NCI-H774 (cell line): Measurements from ENCODE around the gene POU3F3.

Source experiments
- DNase-seq: peaks from one replicate; lab custom pipeline; 2025; lab: John Stamatoyannopoulos, UW

Gene POU3F3

DNA sequence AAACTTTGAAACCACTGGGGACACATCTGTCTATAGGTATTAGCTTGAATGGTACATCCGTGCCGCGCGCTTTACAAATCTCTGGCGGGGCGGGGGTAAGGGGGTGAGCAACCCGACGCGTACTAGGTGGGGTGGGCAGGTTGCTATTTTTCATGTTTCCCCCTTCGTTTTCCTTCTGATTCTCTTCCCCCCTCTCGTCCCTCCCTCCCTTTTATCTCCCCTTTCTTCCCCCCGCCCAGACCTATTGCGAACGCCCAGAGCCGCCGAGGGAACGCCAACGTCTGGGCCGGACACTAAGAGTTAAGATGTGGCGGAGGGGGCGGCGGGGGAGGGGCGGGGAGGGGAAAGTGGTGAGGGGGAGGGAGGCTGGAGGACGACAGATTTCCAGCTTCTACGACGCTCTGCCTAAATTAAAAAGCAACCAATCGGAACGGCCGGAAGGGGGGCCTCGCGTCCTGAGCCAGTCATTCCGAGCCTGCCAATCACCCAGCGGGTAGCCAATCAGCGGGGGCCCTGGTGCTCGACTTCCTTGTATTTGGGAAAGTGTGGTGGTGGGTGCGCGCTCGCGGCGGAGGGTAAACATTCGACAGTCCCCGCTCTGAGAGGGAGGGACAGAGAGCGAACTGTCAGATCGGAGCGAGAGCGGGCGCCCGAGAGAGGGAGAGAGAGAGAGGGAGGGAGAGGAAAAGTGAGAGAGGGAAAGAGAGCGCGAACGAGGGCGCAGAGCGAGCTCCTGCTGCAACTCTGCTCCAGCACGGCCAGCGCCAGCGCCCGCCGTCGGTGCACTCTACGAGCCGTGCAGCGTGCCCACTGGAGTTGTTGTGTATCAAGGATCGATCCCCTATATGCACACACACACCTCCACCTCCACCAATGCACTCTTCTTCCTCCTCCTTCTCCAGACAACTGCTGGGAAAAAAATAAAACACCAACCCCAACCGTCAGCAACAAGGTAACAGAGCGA lies at the start of gene POU3F3:
TSS of gene POU3F3 (plus strand) at position 582 of the 964 bp plus-strand sequence. CDS start 1,396 bp downstream, outside the sequence.
- DNase-seq, result peak; percentile 83

DNA sequence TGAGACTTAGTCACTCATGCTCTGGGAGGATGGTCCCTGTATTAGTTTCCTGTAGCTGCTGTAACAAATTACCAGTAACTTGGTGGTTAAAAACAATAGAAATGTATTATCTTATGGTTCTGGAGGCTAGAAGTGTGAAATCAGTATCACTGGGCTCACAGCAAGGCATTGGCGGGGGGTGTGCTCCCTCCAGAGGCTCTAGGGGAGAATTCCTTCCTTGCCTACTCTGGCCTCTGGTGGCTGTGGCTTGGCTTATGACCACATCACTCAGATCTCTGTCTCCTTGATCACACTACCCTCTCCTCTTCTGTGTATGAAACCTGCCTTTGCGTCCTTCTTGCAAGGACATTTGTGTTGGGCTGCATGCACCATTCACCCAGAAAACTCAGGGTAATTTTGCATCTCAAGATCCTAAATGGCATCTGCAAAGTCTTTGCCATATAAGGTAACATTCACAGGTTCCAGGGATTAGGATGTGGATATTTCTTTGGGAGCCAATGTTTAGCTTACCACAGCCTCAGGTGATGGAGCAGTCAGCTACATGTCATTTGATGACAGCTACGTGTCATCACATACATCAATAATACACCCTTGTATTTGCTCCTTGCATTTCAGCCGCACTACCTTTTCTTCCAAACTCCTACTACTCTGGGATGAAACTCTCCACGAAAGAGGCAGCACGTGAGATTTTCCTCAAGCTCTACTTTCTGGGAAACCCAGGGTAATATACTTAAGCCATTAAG lies 49.6 kb upstream of the POU3F3 start:
- no peak for DNase-seq

DNA sequence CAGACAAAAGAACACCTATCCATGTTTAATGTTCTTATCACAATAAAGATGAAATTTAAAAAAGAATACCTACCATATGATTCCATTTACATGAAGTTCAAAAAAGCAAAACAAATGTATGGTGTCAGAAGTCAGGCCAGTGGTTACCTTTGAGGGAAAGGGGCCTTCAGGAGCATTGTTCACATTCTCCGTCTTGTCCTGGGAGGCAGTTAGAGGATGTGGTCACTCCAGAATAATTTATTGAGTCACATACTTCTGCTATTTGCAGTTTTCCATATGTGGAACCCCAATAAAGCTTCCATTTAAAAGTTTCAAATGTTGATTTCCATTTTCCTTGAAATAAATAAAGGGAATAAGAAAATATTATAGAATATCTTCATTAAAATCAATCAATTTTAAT lies 41.6 kb upstream of the POU3F3 start:
- DNase-seq, result no peak

DNA sequence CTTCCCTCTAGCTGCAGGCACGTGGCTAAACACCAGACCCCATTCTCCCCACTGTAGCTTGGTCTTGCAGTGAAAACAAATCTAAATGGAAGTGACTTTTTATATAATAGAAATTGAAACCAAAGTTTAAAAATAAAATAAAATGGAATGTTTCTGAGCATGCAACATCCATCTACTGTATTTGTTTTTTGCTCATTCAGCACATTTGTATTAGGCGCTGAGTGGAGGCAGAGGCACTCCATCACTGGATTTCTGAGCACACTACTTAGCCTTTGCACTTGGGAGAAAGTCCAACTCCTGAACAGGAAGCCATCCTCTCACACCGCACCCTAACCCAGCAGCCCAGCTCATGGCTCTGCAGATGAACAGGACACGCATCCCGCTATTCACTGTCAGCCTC lies 37.8 kb upstream of the POU3F3 start:
- DNase-seq, result no peak

DNA sequence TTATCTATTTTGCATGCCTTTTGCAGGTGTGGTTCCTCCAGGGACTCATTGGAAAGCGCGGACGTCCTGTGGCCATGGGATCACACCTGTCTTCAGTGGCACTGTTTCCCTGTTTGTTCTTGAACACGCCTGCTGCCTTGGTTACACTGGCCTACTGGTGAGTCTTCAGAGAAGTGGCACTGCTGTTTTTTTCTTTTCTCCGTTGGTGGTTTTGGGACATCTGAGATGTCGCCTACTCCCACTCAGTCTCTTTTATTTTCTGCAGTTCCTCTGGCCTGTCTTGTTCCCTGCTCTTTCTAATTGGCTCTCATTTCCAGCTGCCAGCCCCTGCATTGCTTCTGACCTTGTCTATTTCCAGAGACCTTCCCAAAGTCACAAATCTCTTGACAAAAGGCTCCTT lies 35.7 kb upstream of the POU3F3 start:
- DNase-seq, result no peak

DNA sequence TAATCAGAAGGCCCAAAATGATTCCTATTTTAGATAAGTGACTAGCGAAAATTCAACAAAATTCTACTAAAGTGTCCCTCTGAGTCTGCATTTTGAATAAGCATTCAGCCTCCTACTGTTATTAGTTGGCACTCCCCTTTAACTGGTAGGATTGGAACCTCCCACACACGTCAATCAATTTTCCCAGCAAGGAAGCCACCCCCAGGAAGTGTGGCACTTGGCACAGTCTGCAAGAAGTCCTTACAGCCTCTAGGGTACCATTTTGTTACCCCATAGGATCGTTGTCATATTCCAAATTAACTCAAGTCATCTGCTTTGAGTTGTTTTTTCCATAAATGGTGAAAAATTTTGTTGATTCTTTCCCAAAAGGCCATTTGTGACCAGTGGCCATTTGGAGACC lies 33.8 kb upstream of the POU3F3 start:
- DNase-seq, result no peak

DNA sequence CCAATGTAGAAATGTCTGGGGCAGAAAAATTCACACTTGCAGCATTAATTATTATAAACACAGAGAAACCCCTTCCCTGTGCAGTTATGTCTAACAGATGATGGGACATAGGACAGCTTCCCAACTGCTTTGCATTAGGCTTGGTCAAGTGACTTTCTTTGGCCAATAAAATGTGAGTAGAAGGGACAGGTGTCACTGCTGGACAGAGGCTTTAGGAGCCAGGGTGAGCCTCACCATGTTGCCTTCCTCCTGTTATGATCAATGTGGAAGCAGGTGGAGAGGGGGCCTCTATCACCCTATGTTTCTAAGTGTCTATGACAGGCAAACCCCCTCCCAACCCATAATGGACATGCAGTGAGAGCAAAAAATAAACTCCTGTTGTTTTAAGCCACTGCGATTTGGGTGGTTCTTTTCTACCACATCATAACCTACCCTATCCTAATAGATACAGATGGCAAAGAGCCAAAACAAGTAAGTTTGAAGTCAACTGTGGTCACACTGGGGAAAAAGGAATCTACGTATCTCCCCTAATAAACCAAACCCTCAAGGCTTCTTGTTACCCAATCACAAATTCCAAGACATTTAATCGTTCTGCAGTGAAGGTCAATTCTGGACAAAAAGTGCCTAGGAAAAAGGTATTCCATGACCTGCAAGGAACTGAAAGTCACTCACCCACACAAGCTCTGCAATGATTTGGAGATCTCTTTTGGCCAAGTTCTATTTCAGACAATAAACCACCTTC lies 28.6 kb upstream of the POU3F3 start:
- DNase-seq, result no peak

DNA sequence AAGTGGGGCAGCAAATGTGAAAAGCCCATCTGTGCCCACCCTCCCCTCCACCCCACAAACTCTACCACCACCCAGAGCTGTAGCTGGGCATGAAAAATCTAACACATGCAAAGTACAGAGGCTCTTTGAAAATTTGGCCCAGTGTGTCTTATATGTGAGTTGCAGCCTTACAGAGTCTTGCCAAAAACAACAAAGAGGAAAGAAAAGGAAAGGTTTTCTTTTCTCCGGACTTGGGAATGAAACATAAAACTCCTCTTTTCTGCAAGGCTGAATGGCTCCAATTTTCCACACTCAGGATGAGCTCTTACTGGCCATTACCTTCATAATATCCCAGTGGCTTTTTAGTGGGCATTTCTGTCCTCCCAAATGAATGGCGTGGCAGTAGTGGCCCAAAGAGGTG lies 27.9 kb upstream of the POU3F3 start:
- no peak for DNase-seq

DNA sequence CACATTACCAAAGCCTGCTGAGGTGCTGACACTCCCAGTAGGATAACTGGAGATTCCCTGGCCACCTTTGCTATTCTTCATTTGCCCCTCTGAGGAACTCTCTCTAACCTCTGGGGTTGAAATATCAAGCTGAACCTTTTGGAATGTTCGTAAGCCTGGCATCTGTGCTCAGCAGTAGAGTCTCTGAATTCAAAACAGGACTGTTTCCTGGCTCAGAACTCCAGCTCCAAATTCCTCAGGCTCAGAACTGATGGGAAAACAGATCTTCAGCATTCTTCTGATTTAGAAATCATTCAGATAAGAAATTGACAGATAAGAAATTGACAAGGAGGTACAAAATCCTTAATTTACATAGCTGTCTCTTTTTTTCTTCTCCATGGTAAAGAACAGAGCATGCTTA lies 22.2 kb upstream of the POU3F3 start:
- DNase-seq, result no peak

DNA sequence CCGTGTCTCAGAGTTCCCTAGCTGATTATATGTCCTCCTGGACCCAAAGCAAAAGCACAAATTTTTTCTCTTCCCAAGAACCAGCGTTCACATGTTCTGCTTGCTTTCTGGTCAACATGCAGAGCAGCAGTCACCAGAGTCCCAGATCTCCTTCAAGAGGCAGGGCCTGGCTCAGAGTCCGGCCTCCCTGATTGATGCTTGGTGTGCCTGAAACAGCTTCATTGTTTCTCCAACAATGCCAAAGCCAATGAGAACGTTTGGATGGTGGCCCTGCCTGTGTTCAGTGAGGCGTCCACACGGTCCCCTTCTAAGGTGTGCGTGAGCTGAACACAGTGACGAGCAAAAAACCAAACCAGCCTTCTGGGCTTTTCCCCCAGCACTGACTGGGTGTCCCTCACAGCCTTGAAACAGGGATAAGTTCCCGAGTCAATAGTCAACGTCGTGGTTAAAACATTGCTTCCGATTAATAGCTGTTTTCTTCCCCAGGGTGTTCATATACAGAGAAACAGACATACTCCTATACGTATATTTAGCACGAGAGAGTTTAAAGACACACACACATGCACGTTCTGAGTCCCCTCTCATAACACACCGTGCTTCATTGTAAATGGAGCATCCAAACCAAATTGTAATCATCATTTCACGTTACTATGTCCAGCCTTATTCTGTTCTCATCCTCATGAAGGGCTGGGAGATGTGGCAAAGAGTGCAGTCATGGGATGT lies 19.3 kb upstream of the POU3F3 start:
- no peak for DNase-seq

DNA sequence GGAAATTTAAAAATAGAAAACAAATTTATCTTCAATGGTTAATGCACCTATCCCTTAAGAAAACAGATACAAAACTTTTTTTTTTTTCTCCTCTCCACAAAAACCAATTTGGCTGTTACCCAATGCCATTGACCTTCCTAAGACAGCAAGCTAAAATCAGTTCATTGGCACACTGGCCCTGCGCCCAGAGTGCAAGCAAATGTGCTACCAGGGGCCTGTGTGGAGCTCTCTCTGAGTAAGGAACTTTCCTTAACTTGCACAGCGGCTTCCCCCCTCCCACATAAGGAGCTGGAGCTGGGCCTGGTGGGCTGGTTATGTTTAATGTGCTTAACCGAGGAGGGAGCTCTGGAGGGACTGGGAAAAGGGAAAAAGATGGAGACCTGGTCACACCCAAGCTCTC lies 17.6 kb upstream of the POU3F3 start:
- no peak for DNase-seq

DNA sequence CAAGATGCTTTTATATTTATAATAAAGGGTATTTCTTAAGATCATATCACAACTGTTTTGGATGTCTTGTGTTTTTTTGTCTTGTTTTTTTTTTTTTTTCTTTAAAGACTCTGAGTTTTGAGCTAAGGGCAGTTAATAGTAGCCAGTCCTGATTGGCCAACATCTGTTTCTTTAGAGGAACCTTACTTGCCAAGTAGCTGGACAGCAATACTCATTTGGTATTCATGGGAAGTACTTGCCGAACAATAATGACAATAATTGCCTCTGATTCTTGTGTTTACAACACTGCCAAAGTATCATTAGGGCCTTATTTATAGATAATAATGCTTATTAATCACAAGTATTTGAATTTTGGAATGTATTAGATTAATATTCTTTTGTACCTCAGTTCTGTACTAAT lies 17.1 kb upstream of the POU3F3 start:
- DNase-seq, result no peak

DNA sequence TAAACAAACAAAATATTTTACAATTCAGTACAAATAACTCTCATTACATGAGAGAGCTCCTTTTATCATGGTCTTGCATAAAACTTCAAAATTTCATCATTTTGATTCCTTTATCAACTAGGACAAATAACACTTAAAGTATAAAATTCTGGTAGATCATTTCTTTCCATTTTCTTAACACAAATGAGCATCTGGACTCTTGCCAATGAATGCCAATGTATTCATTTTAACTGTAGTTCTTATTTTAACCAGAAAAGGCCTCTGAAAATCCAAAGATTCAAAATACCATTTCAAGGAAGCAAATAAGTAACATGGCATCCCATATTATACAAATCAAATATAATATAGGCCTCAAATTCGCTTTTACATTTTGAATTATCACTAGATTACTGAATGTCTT lies 13.8 kb upstream of the POU3F3 start:
- no peak for DNase-seq

DNA sequence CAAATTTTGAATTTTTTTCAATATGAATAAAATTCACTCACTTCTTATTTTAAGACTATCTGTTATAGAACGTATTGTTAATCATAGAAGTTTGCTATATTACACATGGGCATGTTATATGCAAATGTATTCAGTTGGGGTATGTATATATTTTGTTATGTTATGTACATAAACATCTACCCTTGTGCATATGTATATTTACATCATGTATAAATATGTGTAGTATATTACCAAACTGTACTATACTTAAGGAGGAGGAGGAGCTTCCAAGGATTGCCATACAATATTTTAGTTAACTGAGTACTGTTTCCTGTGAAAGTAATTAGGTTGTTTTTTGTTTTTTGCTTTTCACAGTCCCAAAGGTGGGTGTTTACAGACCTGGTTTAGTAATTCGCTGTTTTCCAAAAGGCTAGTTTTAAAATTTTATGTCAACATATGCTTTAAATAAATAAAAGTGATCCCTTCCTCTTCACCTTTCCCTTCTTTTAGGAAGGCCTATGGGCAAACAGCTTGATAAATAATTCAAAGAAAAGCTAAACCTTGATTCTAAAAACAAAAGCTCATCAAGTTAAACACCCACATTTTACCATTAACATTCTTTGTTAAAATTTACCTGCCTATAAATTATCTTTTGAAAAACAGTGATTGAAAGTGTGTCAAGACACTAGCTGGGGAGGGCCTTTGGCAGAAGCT lies 12.9 kb upstream of the POU3F3 start:
- DNase-seq, result no peak

DNA sequence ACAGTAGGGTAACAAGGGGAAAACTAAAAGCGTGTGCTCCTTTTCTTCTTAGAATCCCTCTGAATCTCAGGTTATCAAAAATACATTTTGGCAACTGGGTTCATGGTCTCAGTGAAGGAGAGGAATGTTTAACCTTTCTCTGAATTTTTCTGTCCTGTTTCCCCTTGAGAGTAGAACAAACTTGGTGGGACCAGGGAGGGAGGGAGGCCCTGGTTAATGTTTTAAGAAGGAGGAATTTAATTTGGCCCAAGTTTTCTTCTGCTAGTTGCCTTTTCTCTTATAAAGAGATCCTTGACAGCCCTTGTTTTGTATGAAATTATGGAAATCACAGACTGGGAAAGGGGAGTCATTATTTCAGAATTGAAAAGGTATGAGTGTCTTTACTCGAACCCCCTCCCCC lies 12.2 kb upstream of the POU3F3 start:
- DNase-seq, result no peak

DNA sequence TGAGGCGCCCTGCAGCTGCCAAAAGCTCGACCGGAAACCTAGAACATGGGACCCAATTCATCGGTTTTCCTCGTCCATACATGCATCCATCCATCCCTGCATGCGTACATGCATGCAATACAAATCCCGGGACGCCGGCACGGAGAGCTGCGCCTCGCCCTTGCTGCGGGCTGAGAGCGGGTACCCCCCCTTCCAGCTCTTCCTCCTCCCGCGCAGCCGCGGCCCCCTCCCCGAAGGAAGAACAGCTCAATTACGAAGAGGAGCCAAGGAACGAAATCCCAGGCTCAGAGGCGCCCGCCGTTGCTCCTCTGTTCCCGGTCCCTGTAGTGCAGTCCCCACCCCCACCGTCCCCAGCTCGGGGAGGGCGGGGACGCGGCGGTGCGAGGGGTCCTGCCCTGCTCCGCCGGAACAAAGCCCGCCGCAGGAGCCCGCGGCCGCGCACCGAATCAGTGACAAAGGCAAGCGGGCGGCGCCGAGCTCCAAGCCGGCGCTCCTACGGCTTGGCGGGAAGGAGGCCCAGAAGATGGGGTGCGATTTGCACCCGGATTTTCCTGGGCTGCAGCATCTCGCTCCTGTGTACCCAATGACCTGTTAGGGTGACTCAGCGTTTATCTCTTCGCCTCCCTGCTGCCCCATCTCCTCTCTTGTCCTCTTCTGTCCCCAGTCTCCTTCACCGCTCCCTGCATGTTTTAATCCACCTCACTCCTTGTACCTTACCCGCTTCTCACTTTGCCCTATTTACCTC lies 8.9 kb upstream of the POU3F3 start:
- DNase-seq, result peak; percentile 34

DNA sequence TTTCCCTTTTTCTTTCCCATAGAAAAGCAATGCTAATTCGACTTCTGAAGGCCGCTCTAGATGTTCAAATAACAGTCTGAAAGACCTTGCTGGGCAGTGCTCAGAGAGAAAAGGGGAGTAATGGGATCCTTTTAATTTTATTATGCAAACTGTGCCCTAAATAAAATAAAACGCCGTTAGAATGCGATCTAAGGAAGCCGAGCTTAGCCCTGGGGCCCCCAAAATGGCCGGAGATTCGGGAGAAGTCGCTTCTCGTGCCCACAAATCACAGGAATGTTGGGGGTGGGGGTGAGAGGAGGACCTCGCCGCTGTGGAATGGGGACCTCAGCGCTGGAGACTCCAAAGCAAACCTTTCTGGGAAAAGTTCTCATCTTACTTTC lies 8.4 kb upstream of the POU3F3 start:
- no peak for DNase-seq

DNA sequence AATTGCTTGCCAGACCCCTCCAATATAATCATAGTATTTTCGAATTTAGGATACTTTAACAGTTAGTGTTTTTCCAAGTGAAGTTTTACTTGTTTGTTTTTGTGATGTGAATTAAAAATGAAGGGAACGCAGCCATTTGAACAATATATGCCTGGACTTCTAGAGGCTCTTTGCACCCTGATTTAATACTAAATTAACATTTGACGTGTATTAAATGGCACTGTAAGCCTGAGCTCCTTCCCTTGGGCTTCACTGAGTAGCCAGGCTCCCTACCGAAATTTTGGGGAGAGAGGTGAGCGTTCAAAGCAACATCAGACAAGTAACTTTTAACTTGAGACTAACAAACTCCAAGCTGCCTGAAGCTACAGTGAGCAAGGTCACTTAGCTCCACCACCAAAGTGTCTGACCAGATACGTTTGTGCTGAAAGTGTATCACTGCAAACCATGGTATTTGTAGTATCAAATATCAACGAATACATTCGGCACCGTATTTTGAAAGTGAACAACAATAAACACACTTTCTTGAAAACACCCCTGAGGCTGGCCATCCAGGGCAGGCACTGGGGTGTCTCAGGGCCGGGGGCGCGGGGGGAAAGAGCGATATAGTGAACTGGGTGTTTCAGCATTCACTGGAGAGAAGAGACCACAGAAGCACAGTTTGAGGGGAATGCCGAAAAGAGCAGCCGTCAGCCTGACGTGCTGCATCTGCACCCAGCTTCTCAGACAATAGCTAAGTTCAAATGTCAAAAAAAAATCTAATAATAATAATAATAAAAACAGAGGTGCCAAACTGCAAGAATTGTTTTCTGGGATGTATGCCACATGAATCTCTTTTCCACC lies 7.7 kb upstream of the POU3F3 start:
- DNase-seq, result no peak

DNA sequence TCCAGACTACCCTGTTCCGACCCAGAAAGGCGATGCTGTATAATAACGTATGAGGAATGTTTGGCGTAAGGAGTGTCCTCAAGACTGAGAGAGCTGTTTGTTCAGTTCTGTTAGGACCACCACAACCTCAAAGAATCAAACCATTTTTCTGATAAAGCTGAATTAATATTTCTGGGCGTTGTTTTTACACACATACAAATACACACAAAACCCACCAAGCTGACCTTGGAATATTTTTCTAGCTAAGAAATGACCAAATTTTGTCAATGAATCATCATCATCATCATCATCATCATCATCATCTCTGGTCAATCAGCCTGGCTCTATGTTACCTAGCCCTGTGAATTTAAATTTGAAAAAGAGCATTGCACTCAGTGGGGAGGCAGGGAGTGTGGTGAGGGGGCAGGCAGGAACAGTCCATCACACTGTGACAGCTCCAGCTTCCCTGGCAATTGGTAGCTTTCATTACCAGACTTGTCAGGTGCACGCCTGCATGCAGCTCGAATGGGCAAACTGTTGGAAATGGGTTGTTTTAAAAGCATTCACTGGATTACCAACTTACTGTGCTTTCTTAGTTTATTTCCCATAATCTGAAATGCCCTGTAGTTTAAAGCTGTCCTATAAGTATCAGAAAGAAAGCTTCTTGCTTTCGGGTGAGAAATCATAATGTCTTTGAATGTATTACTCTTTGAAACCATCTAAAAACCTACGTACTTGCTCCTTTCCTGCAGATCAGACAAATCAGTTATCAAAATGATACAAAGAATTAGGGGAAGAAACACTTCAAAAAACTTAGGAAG lies 6.9 kb upstream of the POU3F3 start:
- DNase-seq, result no peak
